Smooth muscle cell (in vitro differentiated cells): ENCODE results near the gene IFNA6. TPM values are rescaled to one million over a fixed set of nuclear protein-coding genes. Genes with fewer than 3 reads are reported as not detected.

Source experiments
- DNase-seq: peaks from one replicate; lab custom pipeline; 2025; ENCODE audit not compliant: unreplicated experiment; lab: John Stamatoyannopoulos, UW
- H2AFZ ChIP-seq: fragments of 200-600 bp; sonication (generic); 2 replicates; pipeline ENCODE4 v1.6.0; 2016; ENCODE audit warnings: antibody characterized with exemption, low read depth, mild to moderate bottlenecking
- H3F3A ChIP-seq: fragments of 200-600 bp; sonication (generic); 2 replicates; pipeline ENCODE4 v1.6.0; 2017; ENCODE audit warnings: antibody characterized with exemption, low read depth
- H3K27ac ChIP-seq: fragments of 200-600 bp; sonication (generic); 2 replicates; pipeline ENCODE4 v1.5.1; 2016; ENCODE audit warnings: low read depth, mild to moderate bottlenecking
- H3K27me3 ChIP-seq: fragments of 200-600 bp; sonication (generic); 2 replicates; pipeline ENCODE4 v1.6.1; 2016; ENCODE audit warnings: low read depth, mild to moderate bottlenecking
- H3K36me3 ChIP-seq: fragments of 200-600 bp; sonication (generic); 2 replicates; pipeline ENCODE4 v1.5.1; 2016; ENCODE audit warnings: low read depth
- H3K4me1 ChIP-seq: fragments of 200-600 bp; sonication (generic); 2 replicates; pipeline ENCODE4 v1.5.1; 2016; ENCODE audit warnings: low read depth
- H3K4me2 ChIP-seq: fragments of 200-600 bp; sonication (generic); 2 replicates; pipeline ENCODE4 v1.6.0; 2016; ENCODE audit warnings: mild to moderate bottlenecking
- H3K4me3 ChIP-seq: fragments of 200-600 bp; sonication (generic); 2 replicates; pipeline ENCODE4 v1.5.1; 2016; ENCODE audit warnings: mild to moderate bottlenecking
- H3K79me2 ChIP-seq: fragments of 200-600 bp; sonication (generic); 2 replicates; pipeline ENCODE4 v1.6.0; 2016; ENCODE audit warnings: low read depth, mild to moderate bottlenecking
- H3K9ac ChIP-seq: fragments of 200-600 bp; sonication (generic); 2 replicates; pipeline ENCODE4 v1.6.0; 2016; ENCODE audit warnings: low read depth
- H3K9me3 ChIP-seq: fragments of 200-600 bp; sonication (generic); replicated peaks from 2 replicates; pipeline ENCODE4 v1.5.1; 2016; ENCODE audit warnings: low read depth
- H4K20me1 ChIP-seq: fragments of 200-600 bp; sonication (generic); 2 replicates; pipeline ENCODE4 v1.6.0; 2016; ENCODE audit warnings: low read depth
- CTCF ChIP-seq: fragments of 200-600 bp; sonication (generic); IDR thresholded peaks from 2 replicates; pipeline ENCODE4 v1.5.1; 2017; ENCODE audit warnings: borderline replicate concordance, mild to moderate bottlenecking, antibody characterized with exemption; ENCODE audit not compliant: insufficient read depth, poor library complexity, severe bottlenecking
- WGBS: methylation state at CpG from one replicate; pipeline ENCODE4 v1.1.7; 2016; ENCODE audit warnings: low lambda C conversion rate; 5-methylcytosine and 5-hydroxymethylcytosine counted together
- polyA plus RNA-seq: library from polyadenylated mRNA; unstranded; fragments of >200 nt; fragmentation: Nextera tagmentation; extraction: Ambion mirVana; gene quantifications from 2 replicates; pipeline ENCODE4 v1.2.1, GENCODE V29; 2016
- total RNA-seq: library from RNA; depleted of rRNA; stranded (reverse); fragments of >200 nt; gene quantifications from 2 replicates; pipeline ENCODE4 v1.2.3, GENCODE V29; 2014

IFNA6 gene
- total and polyA plus RNA-seq, 2 experiments from 2014 or later: not detected

GRCh38 chr9:21336457-21336856 lies 14.2 kb downstream of the IFNA6 start:
- H3K4me3 ChIP-seq: no peak overlapping the region
- no peaks in the 10 kb centered on the region for H3K27me3 ChIP-seq
- H3K4me2 ChIP-seq: no peak overlapping the region
- DNase-seq: no peak
- H3K4me1 ChIP-seq: peaks cover 33% of the 10 kb centered on the region
- H3K9me3 ChIP-seq: no peaks in the 10 kb centered on the region
- no peak overlapping the region for H3K27ac ChIP-seq
- no peak overlapping the region for H3K9ac ChIP-seq
- peaks cover 42% of the 10 kb centered on the region for H3K79me2 ChIP-seq
- H3F3A ChIP-seq: no peaks in the 10 kb centered on the region
- TF ChIP-seq CTCF: no peak
- peak overlapping the region; percentile 98 for H2AFZ ChIP-seq
- peaks cover 27% of the 10 kb centered on the region for H4K20me1 ChIP-seq
- H3K36me3 ChIP-seq: no peaks in the 10 kb centered on the region

- Histone ChIP-seq H4K20me1 (peaks cover 42% of the 10 kb centered on the region), H3K4me3 (peak within 1 kb of the TSS; percentile 67), H3K36me3 (no peaks in the 10 kb centered on the region), H3K4me1 (peaks cover 38% of the 10 kb centered on the region), H2AFZ (peak within 1 kb of the TSS; percentile 98), H3K4me2 (peak within 1 kb of the TSS; percentile 90), H3K27ac (peak within 1 kb of the TSS; percentile 93), H3K79me2 (peaks cover 57% of the 10 kb centered on the region), H3K9ac (peak within 1 kb of the TSS; percentile 98), H3K9me3 (no peaks in the 10 kb centered on the region), H3F3A (no peaks in the 10 kb centered on the region), H3K27me3 (no peaks in the 10 kb centered on the region)
- DNase-seq: peak; percentile 78
- WGBS: 1% methylated on average over 54 of the region's 55 CpGs
- TF ChIP-seq CTCF: no peak
These were observed 15.7 kb downstream of the IFNA6 start, which contains the start of gene KLHL9 for GRCh38 chr9:21334701-21335632. KLHL9 (minus strand) TSS chr9:21335404; CDS start chr9:21334859, 545 bp downstream.

- TF ChIP-seq CTCF: no peak
- H3F3A ChIP-seq: no peaks in the 10 kb centered on the region
- no peaks in the 10 kb centered on the region for H3K9me3 ChIP-seq
- no peaks in the 10 kb centered on the region for H3K36me3 ChIP-seq
- H3K9ac ChIP-seq: no peak overlapping the region
- H3K27ac ChIP-seq: no peak overlapping the region
- H3K79me2 ChIP-seq: peaks cover 74% of the 10 kb centered on the region
- H4K20me1 ChIP-seq: peaks cover 60% of the 10 kb centered on the region
- H3K4me1 ChIP-seq: peaks cover 38% of the 10 kb centered on the region
- peak overlapping the region; percentile 90 for H3K4me2 ChIP-seq
- no peak for DNase-seq
- H2AFZ ChIP-seq: no peak overlapping the region
- 98% methylated on average over 2 of the region's 2 CpGs for WGBS
- no peaks in the 10 kb centered on the region for H3K27me3 ChIP-seq
- H3K4me3 ChIP-seq: peak overlapping the region; percentile 67
These were observed 17.5 kb downstream of the IFNA6 start for GRCh38 chr9:21333226-21333625.
